ENCODE measurements around the gene MED19.

Gene MED19, protein sequence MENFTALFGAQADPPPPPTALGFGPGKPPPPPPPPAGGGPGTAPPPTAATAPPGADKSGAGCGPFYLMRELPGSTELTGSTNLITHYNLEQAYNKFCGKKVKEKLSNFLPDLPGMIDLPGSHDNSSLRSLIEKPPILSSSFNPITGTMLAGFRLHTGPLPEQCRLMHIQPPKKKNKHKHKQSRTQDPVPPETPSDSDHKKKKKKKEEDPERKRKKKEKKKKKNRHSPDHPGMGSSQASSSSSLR

DNA sequence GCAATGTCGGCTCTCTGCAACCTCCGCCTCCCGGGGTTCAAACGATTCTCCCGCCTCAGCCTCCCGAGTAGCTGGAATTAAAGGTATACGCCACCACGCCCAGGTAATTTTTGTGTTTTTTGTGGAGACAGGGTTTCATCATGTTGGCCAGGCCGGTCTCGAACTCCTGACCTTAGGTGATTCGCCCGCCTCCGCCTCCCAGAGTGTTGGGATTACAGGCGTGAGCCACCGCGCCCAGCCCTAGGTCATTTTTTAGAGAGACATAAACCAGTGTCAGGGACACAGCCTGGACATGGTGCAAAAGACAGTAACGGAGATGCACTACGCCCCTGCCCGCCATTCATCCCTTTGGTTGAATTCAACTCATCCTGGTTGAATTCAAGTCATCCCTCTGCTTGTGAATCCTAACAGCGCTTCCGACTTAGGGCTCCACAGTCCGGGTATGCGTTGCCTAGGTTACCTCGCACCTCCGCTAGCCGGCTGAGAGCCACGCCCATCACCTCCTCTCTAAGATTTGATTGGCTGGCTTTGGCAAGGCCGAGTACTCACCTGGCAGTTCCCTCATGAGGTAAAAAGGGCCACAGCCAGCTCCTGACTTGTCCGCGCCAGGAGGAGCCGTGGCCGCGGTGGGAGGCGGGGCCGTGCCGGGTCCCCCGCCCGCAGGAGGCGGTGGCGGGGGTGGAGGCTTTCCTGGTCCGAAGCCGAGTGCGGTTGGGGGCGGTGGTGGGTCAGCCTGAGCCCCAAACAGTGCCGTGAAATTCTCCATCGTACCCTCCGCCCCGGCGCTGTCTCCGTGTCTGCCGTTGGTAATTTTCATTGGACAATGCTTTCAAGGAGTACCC is at the start of gene MED19:
MED19 (minus strand) TSS at position 802 of the 842 bp plus-strand sequence; CDS start at position 766, 36 bp downstream.
- Mint-ChIP-seq H3K36me3 (peaks cover 8% of the 10 kb centered on the region), H3K9me3 (no peaks in the 10 kb centered on the region), H3K27ac (peak within 1 kb of the TSS; percentile 95), H3K4me3 (peak within 1 kb of the TSS; percentile 98), H3K27me3 (no peaks in the 10 kb centered on the region), H3K4me1 (peaks cover 28% of the 10 kb centered on the region)
- peak; percentile 50 for ATAC-seq (ENCODE audit: low read depth)
- peak; percentile 72 to 74 for DNase-seq (ENCODE audit: low spot score in 2 of 2)

- no peaks in the 10 kb centered on the region for H3K36me3 Mint-ChIP-seq
- ATAC-seq (ENCODE audit: low read depth) (no peak), DNase-seq (ENCODE audit: low spot score in 2 of 2) (no peak)
- no peak overlapping the region for H3K4me3 Mint-ChIP-seq
- no peaks in the 10 kb centered on the region for H3K27me3 Mint-ChIP-seq
- no peak overlapping the region for H3K27ac Mint-ChIP-seq
- peaks cover 9% of the 10 kb centered on the region for H3K4me1 Mint-ChIP-seq
- no peaks in the 10 kb centered on the region for H3K9me3 Mint-ChIP-seq
Observed at GRCh38 chr11:57758174-57758573, 46.2 kb upstream of the MED19 start.

DNA sequence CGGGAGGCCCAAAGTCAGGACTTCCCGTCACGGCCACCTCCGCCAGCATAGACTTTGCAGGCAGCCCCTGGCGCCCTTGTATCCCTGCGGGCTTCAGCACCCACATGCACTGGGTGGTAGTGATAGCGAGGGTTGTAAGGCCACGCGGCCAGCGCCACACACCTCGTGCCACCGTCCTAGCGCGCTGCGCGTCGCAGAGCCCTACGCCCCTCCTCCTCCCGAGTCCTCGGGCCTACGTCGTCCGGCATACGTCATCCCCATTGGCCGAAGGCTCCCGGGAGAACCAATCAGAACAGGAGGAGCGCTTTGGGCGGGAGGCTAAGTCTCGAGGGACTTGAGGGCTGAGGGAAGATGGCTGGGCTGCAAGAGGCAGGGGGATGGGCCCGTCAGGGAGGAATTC is 40.9 kb upstream of the MED19 start:
- ATAC-seq (ENCODE audit: low read depth) (no peak), DNase-seq (ENCODE audit: low spot score in 2 of 2) (no peak)
- Mint-ChIP-seq H3K4me1 (peaks cover 6% of the 10 kb centered on the region), H3K4me3 (no peak overlapping the region), H3K27ac (no peak overlapping the region), H3K27me3 (no peaks in the 10 kb centered on the region), H3K9me3 (no peaks in the 10 kb centered on the region), H3K36me3 (no peaks in the 10 kb centered on the region)

GRCh38 chr11:57751676-57752253 is 39.8 kb upstream of the MED19 start, which contains the start of gene BTBD18:
Gene BTBD18 (minus strand): TSS chr11:57751819. CDS start chr11:57751188, 631 bp downstream.
- peak within 1 kb of the TSS; percentile 22 for H3K27ac Mint-ChIP-seq
- H3K4me3 Mint-ChIP-seq = no peak within 1 kb of the TSS
- H3K9me3 Mint-ChIP-seq = no peaks in the 10 kb centered on the region
- DNase-seq (ENCODE audit: low spot score in 2 of 2) = peak in 1 of 2 donors; percentile 12
- peaks cover 6% of the 10 kb centered on the region for H3K4me1 Mint-ChIP-seq
- no peaks in the 10 kb centered on the region for H3K27me3 Mint-ChIP-seq
- H3K36me3 Mint-ChIP-seq = peaks cover 3% of the 10 kb centered on the region
- ATAC-seq (ENCODE audit: low read depth) = peak; percentile 63

- Mint-ChIP-seq H3K27ac (peak overlapping the region; percentile 22), H3K36me3 (peaks cover 3% of the 10 kb centered on the region), H3K27me3 (no peaks in the 10 kb centered on the region), H3K4me1 (peaks cover 5% of the 10 kb centered on the region), H3K4me3 (no peak overlapping the region), H3K9me3 (no peaks in the 10 kb centered on the region)
- DNase-seq (ENCODE audit: low spot score in 2 of 2) (no peak), ATAC-seq (ENCODE audit: low read depth) (no peak)
Observed at GRCh38 chr11:57751176-57751575, 39.2 kb upstream of the MED19 start.

GRCh38 chr11:57746920-57747319 is 34.9 kb upstream of the MED19 start:
- no peaks in the 10 kb centered on the region for H3K27me3 Mint-ChIP-seq
- H3K4me3 Mint-ChIP-seq = no peak overlapping the region
- peaks cover 15% of the 10 kb centered on the region for H3K4me1 Mint-ChIP-seq
- DNase-seq (ENCODE audit: low spot score in 2 of 2) (no peak), ATAC-seq (ENCODE audit: low read depth) (no peak)
- no peaks in the 10 kb centered on the region for H3K9me3 Mint-ChIP-seq
- H3K27ac Mint-ChIP-seq = peak overlapping the region; percentile 24
- peaks cover 18% of the 10 kb centered on the region for H3K36me3 Mint-ChIP-seq

DNA sequence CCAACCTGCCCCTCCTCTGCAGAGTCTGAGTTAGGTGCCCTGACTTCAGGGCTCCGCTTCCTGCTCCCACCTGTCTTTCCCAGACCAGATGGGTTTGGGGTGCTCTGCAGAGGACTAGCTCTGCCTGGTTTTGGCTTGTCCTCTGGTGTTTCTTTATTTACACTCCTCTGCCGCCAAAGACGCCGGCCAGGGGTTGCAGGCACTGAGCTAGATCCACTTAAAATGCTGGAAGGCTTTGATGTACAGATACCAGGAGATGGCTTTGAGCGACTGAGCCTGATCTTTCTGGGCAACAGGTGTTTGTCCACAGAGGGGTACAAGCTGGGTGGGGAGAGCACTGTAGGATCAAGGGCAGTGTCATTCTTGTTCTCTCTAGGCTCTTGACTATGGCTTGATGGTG is 33.2 kb upstream of the MED19 start:
- H3K27ac Mint-ChIP-seq = peak overlapping the region; percentile 26
- peaks cover 19% of the 10 kb centered on the region for H3K4me1 Mint-ChIP-seq
- H3K27me3 Mint-ChIP-seq = no peaks in the 10 kb centered on the region
- DNase-seq (ENCODE audit: low spot score in 2 of 2) (no peak), ATAC-seq (ENCODE audit: low read depth) (no peak)
- no peaks in the 10 kb centered on the region for H3K9me3 Mint-ChIP-seq
- no peak overlapping the region for H3K4me3 Mint-ChIP-seq
- H3K36me3 Mint-ChIP-seq = peaks cover 18% of the 10 kb centered on the region

- Mint-ChIP-seq H3K9me3 (no peaks in the 10 kb centered on the region), H3K27me3 (no peaks in the 10 kb centered on the region), H3K4me1 (peaks cover 19% of the 10 kb centered on the region), H3K4me3 (no peak overlapping the region), H3K36me3 (peaks cover 18% of the 10 kb centered on the region), H3K27ac (no peak overlapping the region)
- ATAC-seq (ENCODE audit: low read depth) (no peak), DNase-seq (ENCODE audit: low spot score in 2 of 2) (no peak)
Observed at GRCh38 chr11:57744357-57744756, 32.3 kb upstream of the MED19 start.

DNA sequence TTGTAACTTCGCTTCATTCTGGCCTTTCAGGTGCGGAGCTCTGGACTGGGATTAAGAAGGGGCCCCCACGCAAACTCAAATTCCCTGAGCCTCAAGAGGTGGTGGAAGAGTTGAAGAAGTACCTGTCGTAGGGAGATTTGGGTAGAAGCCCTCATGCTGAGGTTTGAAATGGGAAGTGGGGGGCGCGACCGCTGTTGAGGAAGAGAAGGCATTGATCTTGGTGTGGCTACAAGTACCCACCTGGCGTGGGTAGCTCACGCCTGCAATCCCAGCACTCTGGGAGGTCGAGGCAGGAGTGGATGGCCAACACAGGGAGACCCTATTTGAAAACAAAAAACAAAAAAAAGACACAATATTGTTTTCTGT is 30.1 kb upstream of the MED19 start:
- H3K36me3 Mint-ChIP-seq = peaks cover 24% of the 10 kb centered on the region
- peaks cover 19% of the 10 kb centered on the region for H3K4me1 Mint-ChIP-seq
- peak overlapping the region; percentile 99 for H3K27ac Mint-ChIP-seq
- H3K9me3 Mint-ChIP-seq = no peaks in the 10 kb centered on the region
- H3K4me3 Mint-ChIP-seq = peak overlapping the region; percentile 98
- no peak for DNase-seq (ENCODE audit: low spot score in 2 of 2)
- ATAC-seq (ENCODE audit: low read depth) = no peak
- H3K27me3 Mint-ChIP-seq = no peaks in the 10 kb centered on the region

DNA sequence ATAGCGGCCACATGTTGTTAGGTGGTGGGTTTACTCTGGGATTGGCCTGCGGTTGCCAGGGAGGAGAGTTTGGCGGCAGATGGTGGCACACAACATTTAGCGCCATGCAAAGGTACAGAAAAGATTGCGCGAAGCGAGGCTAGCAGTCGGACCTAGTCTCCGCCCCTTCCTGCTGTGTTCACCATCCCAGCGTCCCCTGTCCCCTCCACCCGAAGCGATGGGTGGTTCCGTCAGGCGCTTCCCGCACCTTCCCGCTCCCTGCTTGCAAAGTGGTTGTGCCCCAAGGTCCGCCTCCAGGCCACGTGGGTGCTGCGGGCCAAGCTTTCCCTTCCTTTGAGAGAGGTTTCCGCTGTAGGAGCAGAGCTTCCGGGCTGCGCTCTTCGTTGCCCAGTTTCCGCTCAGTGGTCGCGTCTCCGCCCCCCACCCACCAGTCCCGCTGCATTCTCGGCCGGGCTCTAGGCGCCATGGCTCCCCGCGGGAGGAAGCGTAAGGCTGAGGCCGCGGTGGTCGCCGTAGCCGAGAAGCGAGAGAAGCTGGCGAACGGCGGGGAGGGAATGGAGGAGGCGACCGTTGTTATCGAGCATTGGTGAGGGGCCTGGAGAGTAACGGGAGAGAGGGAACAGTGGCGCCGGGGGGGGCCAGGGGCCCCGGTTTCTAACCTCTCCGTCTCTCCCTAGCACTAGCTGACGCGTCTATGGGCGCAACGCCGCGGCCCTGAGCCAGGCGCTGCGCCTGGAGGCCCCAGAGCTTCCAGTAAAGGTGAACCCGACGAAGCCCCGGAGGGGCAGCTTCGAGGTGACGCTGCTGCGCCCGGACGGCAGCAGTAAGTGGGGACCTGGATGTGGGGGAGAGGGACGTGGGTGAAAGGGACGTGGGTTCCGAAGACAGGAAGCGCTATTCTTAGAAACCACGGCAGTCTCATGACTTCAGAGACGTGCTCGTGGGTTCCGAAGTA is 29.4 kb upstream of the MED19 start, which contains the start of gene SELENOH:
SELENOH (plus strand) TSS at position 360 of the 955 bp plus-strand sequence; CDS start at position 465, 105 bp downstream.
- peaks cover 23% of the 10 kb centered on the region for H3K36me3 Mint-ChIP-seq
- no peaks in the 10 kb centered on the region for H3K9me3 Mint-ChIP-seq
- H3K27ac Mint-ChIP-seq = peak within 1 kb of the TSS; percentile 99
- no peaks in the 10 kb centered on the region for H3K27me3 Mint-ChIP-seq
- ATAC-seq (ENCODE audit: low read depth) (peak; percentile 82), DNase-seq (ENCODE audit: low spot score in 2 of 2) (peak; percentile 81 to 92)
- H3K4me1 Mint-ChIP-seq = peaks cover 19% of the 10 kb centered on the region
- H3K4me3 Mint-ChIP-seq = peak within 1 kb of the TSS; percentile 98

GRCh38 chr11:57735619-57736298 is 23.7 kb upstream of the MED19 start:
- Mint-ChIP-seq H3K9me3 (no peaks in the 10 kb centered on the region), H3K27ac (no peak overlapping the region), H3K36me3 (peaks cover 13% of the 10 kb centered on the region), H3K4me1 (peaks cover under 1% of the 10 kb centered on the region), H3K27me3 (no peaks in the 10 kb centered on the region), H3K4me3 (no peak overlapping the region)
- DNase-seq (ENCODE audit: low spot score in 2 of 2) (no peak), ATAC-seq (ENCODE audit: low read depth) (no peak)

- peaks cover 3% of the 10 kb centered on the region for H3K4me1 Mint-ChIP-seq
- H3K27ac Mint-ChIP-seq = no peak overlapping the region
- peaks cover 5% of the 10 kb centered on the region for H3K36me3 Mint-ChIP-seq
- DNase-seq (ENCODE audit: low spot score in 2 of 2) (no peak), ATAC-seq (ENCODE audit: low read depth) (no peak)
- H3K27me3 Mint-ChIP-seq = no peaks in the 10 kb centered on the region
- no peak overlapping the region for H3K4me3 Mint-ChIP-seq
- no peaks in the 10 kb centered on the region for H3K9me3 Mint-ChIP-seq
Observed at GRCh38 chr11:57732661-57733060, 20.6 kb upstream of the MED19 start.

- H3K27me3 Mint-ChIP-seq = no peaks in the 10 kb centered on the region
- H3K27ac Mint-ChIP-seq = peak overlapping the region; percentile 79
- peaks cover 3% of the 10 kb centered on the region for H3K4me1 Mint-ChIP-seq
- DNase-seq (ENCODE audit: low spot score in 2 of 2) (peak in 1 of 2 donors; percentile 25), ATAC-seq (ENCODE audit: low read depth) (peak; percentile 98)
- H3K9me3 Mint-ChIP-seq = no peaks in the 10 kb centered on the region
- H3K4me3 Mint-ChIP-seq = peak overlapping the region; percentile 50
- H3K36me3 Mint-ChIP-seq = peaks cover 3% of the 10 kb centered on the region
Observed at GRCh38 chr11:57729479-57729878, 17.5 kb upstream of the MED19 start.

Data from memory B cell (primary cell).